ENCODE results near the gene MAPKAP1.

- TF ChIP-seq BHLHE40 (IDR thresholded peaks at IDR 0.05; ENCODE audit: borderline replicate concordance) (no peak), HDGF (IDR thresholded peaks at IDR 0.05; ENCODE audit: borderline replicate concordance) (no peak), CTBP1 (IDR thresholded peaks at IDR 0.05; ENCODE audit: borderline replicate concordance) (no peak), SP1 (IDR thresholded peaks at IDR 0.05) (no peak), SUZ12 (IDR thresholded peaks at IDR 0.05) (no peak), ELF4 (IDR thresholded peaks at IDR 0.05) (no peak)
These were observed 197.5 kb downstream of the MAPKAP1 start for GRCh38 chr9:125509476-125509875.

Measured in HEK293T (cell line).